NCI-H146 treated with DMSO at 0.1 percent for 48 hours (cell line): ENCODE data around the gene CEP131.

ENCODE experiments used
- DNase-seq: peaks from one replicate; lab custom pipeline; 2025; ENCODE audit not compliant: unreplicated experiment; lab: John Stamatoyannopoulos, UW

CEP131 gene

DNA sequence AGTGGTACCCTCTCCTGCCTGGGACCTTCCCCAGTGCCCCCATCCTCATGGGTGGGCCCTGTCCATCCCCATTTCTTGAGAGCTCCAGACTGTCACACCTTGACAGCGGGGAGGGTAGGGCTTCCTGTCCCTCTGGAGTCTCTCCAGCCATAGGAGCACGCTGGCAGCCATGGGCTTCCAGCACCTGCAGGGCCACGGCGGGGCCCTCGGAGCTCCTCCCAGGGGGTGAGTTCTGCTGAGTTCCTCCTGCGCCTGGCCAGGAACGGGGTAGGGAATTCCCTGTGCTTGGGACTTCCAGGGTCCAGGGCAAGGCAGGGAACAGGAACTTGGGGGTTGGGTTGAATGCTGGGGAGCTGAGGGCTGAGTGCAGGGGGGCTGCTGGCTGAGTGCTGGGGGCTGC is 33.7 kb downstream of the CEP131 start:
- DNase-seq, result no peak

GRCh38 chr17:81188491-81188840 is 34.3 kb downstream of the CEP131 start:
- no peak for DNase-seq

- no peak for DNase-seq
These were observed 34.9 kb downstream of the CEP131 start for GRCh38 chr17:81187586-81188490.

- no peak for DNase-seq
These were observed 35.6 kb downstream of the CEP131 start for GRCh38 chr17:81187120-81187519.

- no peak for DNase-seq
These were observed 36.6 kb downstream of the CEP131 start for GRCh38 chr17:81186203-81186602.

DNA sequence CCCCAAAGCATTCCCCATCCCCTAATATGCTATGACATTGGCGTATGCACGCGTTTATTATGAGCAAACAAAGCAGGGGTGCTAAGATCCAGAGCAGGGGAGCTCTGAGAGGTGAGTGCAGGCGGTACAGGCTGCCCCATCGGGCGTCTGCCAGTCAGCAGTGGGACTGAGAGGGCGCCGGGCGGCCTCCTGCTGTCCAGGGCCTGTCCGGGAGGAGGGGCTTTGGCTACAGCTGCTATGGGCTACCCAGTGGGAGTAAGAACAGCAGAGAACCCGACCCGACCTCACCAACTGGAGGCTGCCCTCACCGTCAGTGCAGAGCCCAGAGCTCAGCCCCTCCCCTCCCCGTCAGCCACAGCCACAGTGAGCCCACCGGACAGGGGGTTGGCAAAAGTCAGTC is 38.2 kb downstream of the CEP131 start:
- DNase-seq, result no peak

DNA sequence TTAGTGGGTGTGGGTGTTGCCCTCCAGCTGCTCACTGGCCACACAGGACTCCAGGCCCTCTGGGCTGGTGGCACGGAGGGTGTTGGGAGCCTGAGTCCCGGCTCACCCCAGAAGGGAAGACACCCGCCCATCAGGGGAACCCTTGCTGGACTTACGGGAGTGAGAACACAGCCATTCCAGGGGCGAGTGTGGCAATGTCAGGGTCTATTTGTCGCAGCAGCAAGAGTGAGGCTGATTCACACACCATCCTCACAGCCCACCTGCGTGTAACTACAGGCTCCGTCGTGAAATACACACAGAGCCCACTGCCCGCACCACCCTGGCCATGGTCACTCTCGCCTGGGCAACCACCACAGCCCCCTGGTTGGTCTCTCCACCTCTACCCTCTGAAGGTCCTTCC is 39.0 kb downstream of the CEP131 start:
- DNase-seq, result no peak

DNA sequence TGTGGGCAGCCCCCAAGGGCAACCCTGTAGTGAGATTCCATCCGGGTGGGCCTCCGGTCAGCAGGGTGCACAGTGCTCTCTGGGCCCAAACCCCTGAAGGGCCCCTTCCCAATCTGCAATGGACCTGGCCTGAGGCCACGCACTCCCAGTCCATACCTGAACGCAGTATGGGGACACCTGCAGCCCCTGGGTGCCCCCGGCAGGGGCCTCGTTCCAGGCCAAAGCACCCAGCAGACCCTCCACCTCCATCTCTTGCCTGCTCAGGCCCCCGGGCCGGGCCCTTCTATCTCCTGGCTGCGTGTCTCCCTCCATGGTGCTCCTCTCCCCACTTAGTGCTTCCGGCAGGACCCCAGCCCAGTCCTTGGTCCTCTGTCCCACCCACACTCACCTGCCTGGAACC is 39.4 kb downstream of the CEP131 start:
- no peak for DNase-seq

- no peak for DNase-seq
These were observed 40.2 kb downstream of the CEP131 start for GRCh38 chr17:81182596-81182995.

DNA sequence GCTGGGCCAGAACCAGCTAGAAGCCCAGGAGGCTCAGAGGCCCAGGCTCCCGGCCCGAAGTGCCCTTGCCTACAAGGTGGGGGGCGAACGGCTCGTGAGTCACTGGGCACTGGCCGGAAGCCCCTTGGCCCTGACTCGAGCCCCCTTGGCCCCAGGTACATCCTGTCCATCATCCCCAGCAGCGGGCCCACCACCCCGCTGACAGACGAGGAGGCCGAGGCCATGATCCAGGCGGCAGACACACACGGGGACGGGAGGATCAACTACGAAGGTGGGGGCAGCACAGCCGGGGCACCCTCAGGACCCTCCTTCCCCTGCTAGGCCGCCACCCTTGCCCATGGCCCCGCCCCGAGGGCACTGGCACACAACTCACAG is 41.0 kb downstream of the CEP131 start:
- no peak for DNase-seq

- DNase-seq, result no peak
These were observed 41.6 kb downstream of the CEP131 start for GRCh38 chr17:81180836-81181810.

GRCh38 chr17:81179861-81180260 is 42.9 kb downstream of the CEP131 start:
- no peak for DNase-seq

DNA sequence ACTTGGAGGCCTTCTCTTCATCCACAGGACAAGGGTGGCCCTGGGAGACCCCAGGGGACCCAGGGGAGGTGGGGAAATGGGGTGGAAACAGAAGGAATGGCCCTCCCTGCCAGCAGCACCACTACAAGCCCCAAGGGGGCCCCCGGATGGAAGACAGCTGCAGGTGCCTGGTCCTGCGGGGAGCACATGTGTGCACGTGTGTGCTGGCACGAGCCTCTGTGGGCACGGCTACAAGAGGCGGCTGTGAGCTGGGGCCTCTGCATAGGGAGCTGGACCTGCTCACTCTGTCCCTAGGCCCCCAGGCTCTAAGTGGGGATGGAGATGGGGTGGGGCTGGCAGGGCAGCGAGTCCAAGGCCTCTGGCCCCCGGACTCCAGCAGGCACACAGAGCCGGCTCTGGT is 43.5 kb downstream of the CEP131 start:
- DNase-seq, result no peak

- DNase-seq, result no peak
These were observed 44.4 kb downstream of the CEP131 start for GRCh38 chr17:81178136-81179091.

DNA sequence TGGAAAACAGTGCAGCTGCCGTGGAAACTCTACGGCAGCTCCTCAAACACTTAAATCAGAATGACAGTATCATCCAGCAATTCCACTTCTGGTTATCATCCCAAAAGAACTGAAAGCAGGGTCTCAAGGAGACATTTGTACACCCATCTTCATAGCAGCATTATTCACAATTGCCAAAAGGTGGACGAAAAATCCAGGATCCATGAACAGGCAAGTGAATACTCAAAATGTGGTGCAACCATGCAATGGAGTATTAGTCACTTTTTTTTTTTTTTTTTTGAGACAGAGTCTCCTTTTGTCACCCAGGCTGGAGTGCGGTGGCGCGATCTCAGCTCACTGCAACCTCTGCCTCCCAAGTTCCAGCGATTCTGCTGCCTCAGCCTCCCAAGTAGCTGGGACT is 46.1 kb downstream of the CEP131 start:
- no peak for DNase-seq

GRCh38 chr17:81173762-81174155 is 49.0 kb downstream of the CEP131 start:
- no peak for DNase-seq

DNA sequence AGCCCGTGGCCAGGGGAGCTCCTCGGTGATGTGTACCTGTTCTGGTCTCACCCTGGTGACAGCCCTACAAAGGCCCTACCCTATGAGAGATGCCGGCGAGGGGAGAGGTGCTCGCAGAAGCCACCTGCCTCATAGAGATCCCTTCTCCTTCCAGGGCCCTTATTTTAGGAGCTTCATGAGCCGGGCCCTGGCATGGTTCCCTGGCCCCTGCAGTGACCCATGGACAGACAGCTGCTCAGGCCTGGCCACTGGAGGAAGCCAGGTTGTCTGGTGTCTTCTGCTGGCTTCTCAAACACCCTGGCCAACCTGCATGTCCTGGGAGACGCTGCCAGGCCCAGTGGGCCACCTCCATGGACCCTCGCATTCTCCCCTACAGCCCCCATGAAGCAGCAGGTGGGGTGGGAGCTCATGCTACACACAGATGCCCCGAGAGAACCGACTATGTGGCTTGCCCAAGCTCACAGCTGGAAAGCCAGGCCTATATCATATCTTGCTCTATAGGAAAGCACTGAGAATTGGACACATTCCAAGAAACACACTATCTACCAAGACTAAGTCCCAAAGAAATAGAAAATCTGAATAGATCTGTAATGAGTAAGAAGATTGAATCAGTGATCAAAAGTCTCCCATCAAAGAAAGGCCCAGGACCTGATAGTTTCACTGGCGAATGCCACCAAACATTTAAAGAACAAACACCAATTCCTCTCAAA is 49.6 kb downstream of the CEP131 start:
- DNase-seq, result no peak

DNA sequence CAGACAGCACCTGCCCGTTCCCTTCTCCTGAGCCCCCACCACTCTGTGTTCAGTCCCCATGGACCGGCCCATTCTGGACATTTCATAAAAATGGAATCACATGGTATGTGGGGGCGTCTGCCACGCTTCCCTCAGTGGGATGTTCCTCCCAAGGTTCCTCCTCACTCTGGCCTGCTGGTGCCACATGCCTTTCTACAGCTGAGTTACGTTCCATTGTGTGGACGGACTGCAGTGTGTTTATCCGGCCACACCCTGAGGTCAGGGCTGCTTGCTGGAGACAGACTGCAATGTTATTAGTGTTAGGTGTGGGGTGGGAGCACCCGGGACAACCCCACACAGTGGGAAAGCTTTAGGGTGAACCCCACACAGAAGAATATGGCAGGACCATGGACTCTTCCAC is 50.8 kb downstream of the CEP131 start:
- DNase-seq, result no peak

GRCh38 chr17:81170727-81171494 is 51.9 kb downstream of the CEP131 start:
- DNase-seq, result no peak
